Esophagus squamous epithelium (tissue), 5 donors: ENCODE measurements around the gene GPHN. TPM values are rescaled to one million over a fixed set of nuclear protein-coding genes. Genes with fewer than 3 reads are reported as not detected.
"Not testable (repeated sequence)": the region's sequence is repeated elsewhere in the genome, so short reads cannot be mapped to it uniquely, and the experiment has no call there.

ENCODE experiments used
- DNase-seq: peaks from one replicate; lab custom pipeline; 2025; lab: John Stamatoyannopoulos, UW
- H3K27ac ChIP-seq, 4 donors: fragments of 200-600 bp; sonication (generic); one replicate each; pipeline ENCODE4 v1.5.1; 2016 to 2019; ENCODE audit warnings: mild to moderate bottlenecking in 1 of 4
- H3K27me3 ChIP-seq, 4 donors: fragments of 200-600 bp; sonication (generic); 1 replicate in 3 of 4; 2 replicates in 1 of 4; pipeline versions ENCODE4 v1.5.1 to v1.6.0; 2017 to 2021; ENCODE audit warnings: antibody characterized with exemption in 1 of 4
- H3K36me3 ChIP-seq, 3 donors: fragments of 200-600 bp; sonication (generic); one replicate each; pipeline ENCODE4 v1.5.1; 2016 to 2019
- H3K4me1 ChIP-seq, 3 donors: fragments of 200-600 bp; sonication (generic); one replicate each; pipeline ENCODE4 v1.5.1; 2017 to 2019
- H3K4me3 ChIP-seq, 4 donors: fragments of 200-600 bp; sonication (generic); 1 replicate in 3 of 4; 2 replicates in 1 of 4; pipeline ENCODE4 v1.5.1; 2016 to 2019; ENCODE audit warnings: mild to moderate bottlenecking in 2 of 4, moderate library complexity in 1 of 4
- H3K9me3 ChIP-seq, 3 donors: fragments of 200-600 bp; sonication (generic); one replicate each; pipeline ENCODE4 v1.5.1; 2016 to 2019
- CTCF ChIP-seq, 6 experiments: fragments of 450-650 bp in 4 of 6; fragments of 200-600 bp in 2 of 6; sonication (generic) in 2 of 6; IDR thresholded peaks; one replicate each; pipeline ENCODE4 v1.5.1; 2016 to 2019; ENCODE audit warnings: antibody characterized with exemption in 6 of 6, mild to moderate bottlenecking in 4 of 6, moderate library complexity in 4 of 6
- POLR2A ChIP-seq, 4 donors: fragments of 450-650 bp; IDR thresholded peaks; one replicate each; pipeline ENCODE4 v1.6.1; 2017; ENCODE audit warnings: antibody characterized with exemption in 4 of 4, mild to moderate bottlenecking in 4 of 4, moderate library complexity in 3 of 4
- WGBS, 2 donors: methylation state at CpG; one replicate each; pipeline ENCODE4 v1.1.5; 2018; 5-methylcytosine and 5-hydroxymethylcytosine counted together
- intact Hi-C: fragments of 100-400 bp; cut with DNase I; formaldehyde crosslinking; loops from one replicate; pipeline ENCODE4 v1.15.0; 2022
- total RNA-seq, 4 donors: library from RNA; depleted of rRNA; stranded (reverse); fragments of >200 nt; gene quantifications; one replicate each; pipeline ENCODE4 v1.1.0, GENCODE V29; 2016
- donor health status: DM: yes; HTN: yes; CAD: no.

Gene GPHN
- total RNA-seq, 4 donors from 2014 or later, result 8.3 to 28.4 (median 12.8) TPM

- intact Hi-C loops, result no loop called here
- H3K27ac ChIP-seq, result no peak overlapping the region
- TF ChIP-seq CTCF (IDR thresholded peaks at IDR 0.05), result no peak
- TF ChIP-seq POLR2A (IDR thresholded peaks at IDR 0.05), result no peak
- H3K9me3 ChIP-seq, result no peaks in the 10 kb centered on the region
- no peak overlapping the region for H3K4me3 ChIP-seq
- H3K4me1 ChIP-seq, result peaks cover 0 to 22% (median 0%) of the 10 kb centered on the region in 3 donors
- H3K36me3 ChIP-seq, result no peaks in the 10 kb centered on the region
- no peak for DNase-seq
- 28 to 58% methylated on average over 2 of the region's 2 CpGs for WGBS, 2 donors
- no peaks in the 10 kb centered on the region for H3K27me3 ChIP-seq
Measured at GRCh38 chr14:66824251-66824650, 316.3 kb downstream of the GPHN start.

GRCh38 chr14:66827182-66827581, 319.2 kb downstream of the GPHN start:
- DNase-seq, result no peak
- no peaks in the 10 kb centered on the region for H3K9me3 ChIP-seq
- 94 to 99% methylated on average over 5 of the region's 5 CpGs for WGBS, 2 donors
- H3K4me3 ChIP-seq, result no peak overlapping the region
- no peaks in the 10 kb centered on the region for H3K27me3 ChIP-seq
- H3K4me1 ChIP-seq, result peaks cover 0 to 22% (median 0%) of the 10 kb centered on the region in 3 donors
- H3K27ac ChIP-seq, result no peak overlapping the region
- intact Hi-C loops, result no loop called here
- TF ChIP-seq POLR2A (IDR thresholded peaks at IDR 0.05) (no peak), CTCF (IDR thresholded peaks at IDR 0.05) (no peak)
- no peaks in the 10 kb centered on the region for H3K36me3 ChIP-seq

- 94 to 96% methylated on average over 1 of the region's 1 CpG for WGBS, 2 donors
- H3K9me3 ChIP-seq, result no peaks in the 10 kb centered on the region
- TF ChIP-seq POLR2A (IDR thresholded peaks at IDR 0.05) (no peak), CTCF (IDR thresholded peaks at IDR 0.05) (no peak)
- no peaks in the 10 kb centered on the region for H3K36me3 ChIP-seq
- no peaks in the 10 kb centered on the region for H3K27me3 ChIP-seq
- no peak overlapping the region for H3K27ac ChIP-seq
- H3K4me3 ChIP-seq, result no peak overlapping the region
- intact Hi-C loops, result no loop called here
- no peak for DNase-seq
- no peaks in the 10 kb centered on the region for H3K4me1 ChIP-seq
Measured at GRCh38 chr14:66831173-66831572, 323.2 kb downstream of the GPHN start.

- TF ChIP-seq CTCF (IDR thresholded peaks at IDR 0.05) (no peak), POLR2A (IDR thresholded peaks at IDR 0.05) (no peak)
- H3K9me3 ChIP-seq, result no peaks in the 10 kb centered on the region
- no peaks in the 10 kb centered on the region for H3K36me3 ChIP-seq
- intact Hi-C loops, result no loop called here
- no peaks in the 10 kb centered on the region for H3K4me1 ChIP-seq
- DNase-seq, result no peak
- H3K4me3 ChIP-seq, result no peak overlapping the region
- no peak overlapping the region for H3K27ac ChIP-seq
- no peaks in the 10 kb centered on the region for H3K27me3 ChIP-seq
- WGBS, 2 donors, result 73 to 81% methylated on average over 2 of the region's 2 CpGs
Measured at GRCh38 chr14:66833816-66834215, 325.9 kb downstream of the GPHN start.

- H3K4me3 ChIP-seq, intact Hi-C loops, H3K9me3 ChIP-seq, H3K27ac ChIP-seq, H3K4me1 ChIP-seq, DNase-seq, H3K36me3 ChIP-seq, H3K27me3 ChIP-seq: not testable (repeated sequence)
- WGBS, 2 donors, result 100% methylated on average over 1 of the region's 2 CpGs; no CpG with 5 or more reads in 1 of the 2 donors
Measured at GRCh38 chr14:66837436-66837835, 329.5 kb downstream of the GPHN start.

GRCh38 chr14:66842911-66843512, 335.1 kb downstream of the GPHN start:
- 82 to 90% methylated on average over 1 of the region's 1 CpG for WGBS, 2 donors
- no peaks in the 10 kb centered on the region for H3K9me3 ChIP-seq
- H3K4me3 ChIP-seq, result no peak overlapping the region
- no peak overlapping the region for H3K27ac ChIP-seq
- no peak for TF ChIP-seq POLR2A (IDR thresholded peaks at IDR 0.05)
- TF ChIP-seq CTCF (IDR thresholded peaks at IDR 0.05), result no peak
- intact Hi-C loops, result no loop called here
- no peaks in the 10 kb centered on the region for H3K4me1 ChIP-seq
- no peak for DNase-seq
- no peaks in the 10 kb centered on the region for H3K27me3 ChIP-seq
- H3K36me3 ChIP-seq, result no peaks in the 10 kb centered on the region
